GM12874 (cell line): ENCODE measurements around the gene BSCL2.

Source experiments
- TF ChIP-seq, protein P1 (sequence below): IDR thresholded peaks from 2 replicates; pipeline ENCODE4 v1.5.1; 2011; ENCODE audit warnings: low read depth, mild to moderate bottlenecking, control low read depth, low read length, moderate library complexity; ENCODE audit not compliant: insufficient read depth

The BSCL2 gene

DNA sequence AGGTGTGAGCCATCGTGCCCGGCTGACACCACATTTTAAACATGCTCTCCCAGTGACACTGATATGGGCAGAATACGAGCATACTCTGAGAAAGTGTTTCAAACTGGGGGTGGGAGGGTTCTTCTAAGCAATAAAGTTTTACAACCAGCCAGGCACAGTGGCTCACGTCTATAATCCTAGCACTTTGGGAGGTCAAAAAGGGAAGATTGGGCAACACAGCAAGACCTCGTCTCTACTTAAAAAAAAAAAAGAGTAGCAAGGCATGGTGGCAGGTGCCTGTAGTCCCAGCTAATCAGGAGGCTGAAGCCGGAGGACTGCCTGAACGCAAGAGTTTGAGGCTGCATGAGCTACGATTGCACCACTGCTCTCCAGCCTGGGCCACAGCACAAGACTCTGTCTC is 63.0 kb downstream of the BSCL2 start:
- TF ChIP-seq, protein P1, sequence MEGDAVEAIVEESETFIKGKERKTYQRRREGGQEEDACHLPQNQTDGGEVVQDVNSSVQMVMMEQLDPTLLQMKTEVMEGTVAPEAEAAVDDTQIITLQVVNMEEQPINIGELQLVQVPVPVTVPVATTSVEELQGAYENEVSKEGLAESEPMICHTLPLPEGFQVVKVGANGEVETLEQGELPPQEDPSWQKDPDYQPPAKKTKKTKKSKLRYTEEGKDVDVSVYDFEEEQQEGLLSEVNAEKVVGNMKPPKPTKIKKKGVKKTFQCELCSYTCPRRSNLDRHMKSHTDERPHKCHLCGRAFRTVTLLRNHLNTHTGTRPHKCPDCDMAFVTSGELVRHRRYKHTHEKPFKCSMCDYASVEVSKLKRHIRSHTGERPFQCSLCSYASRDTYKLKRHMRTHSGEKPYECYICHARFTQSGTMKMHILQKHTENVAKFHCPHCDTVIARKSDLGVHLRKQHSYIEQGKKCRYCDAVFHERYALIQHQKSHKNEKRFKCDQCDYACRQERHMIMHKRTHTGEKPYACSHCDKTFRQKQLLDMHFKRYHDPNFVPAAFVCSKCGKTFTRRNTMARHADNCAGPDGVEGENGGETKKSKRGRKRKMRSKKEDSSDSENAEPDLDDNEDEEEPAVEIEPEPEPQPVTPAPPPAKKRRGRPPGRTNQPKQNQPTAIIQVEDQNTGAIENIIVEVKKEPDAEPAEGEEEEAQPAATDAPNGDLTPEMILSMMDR: no peak
